ENCODE measurements around the gene NRXN2. TPM values are rescaled to one million over a fixed set of nuclear protein-coding genes. Genes with fewer than 3 reads are reported as not detected.

NRXN2 gene
- total and polyA plus RNA-seq, 4 donors, result 0.17 to 2.8 (median 1.4) TPM

DNA sequence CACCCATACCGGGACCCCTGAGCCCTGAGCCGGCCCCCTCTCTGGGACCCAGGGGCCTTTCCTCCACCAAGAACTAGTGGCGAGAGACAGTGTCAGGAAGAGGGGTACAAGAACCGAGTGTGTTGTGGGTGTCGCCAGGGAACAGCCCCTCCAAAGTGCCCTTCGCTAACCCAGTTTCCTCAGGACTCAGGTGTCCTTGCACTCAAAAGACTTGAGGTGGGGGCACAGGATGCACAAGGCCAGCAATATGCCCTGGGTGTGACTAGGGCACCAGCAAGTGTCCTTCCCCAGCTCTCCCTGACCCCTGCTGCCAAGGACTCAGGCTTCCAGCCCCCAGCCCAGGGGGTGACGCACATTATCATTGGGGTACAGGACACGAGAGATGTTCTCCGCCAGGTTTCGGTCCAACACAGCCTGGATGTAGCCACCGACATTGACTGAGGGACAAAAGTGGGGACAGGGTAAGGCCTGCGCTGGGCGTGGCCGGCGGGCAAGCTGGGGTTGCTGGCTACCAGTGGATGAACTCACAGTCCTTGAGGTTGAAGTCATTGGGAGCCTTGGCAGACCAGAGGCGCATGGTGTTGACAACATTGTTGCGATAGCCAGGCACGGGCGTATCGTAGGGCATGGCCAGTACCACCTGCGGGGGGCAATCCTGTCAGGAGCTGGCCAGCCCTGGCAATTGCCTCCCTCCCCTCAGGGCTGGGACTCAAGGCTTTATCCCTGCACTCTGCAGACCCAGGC lies 32.1 kb upstream of the NRXN2 start:
- no peak for DNase-seq (ENCODE audit: low spot score)
- no peak overlapping the region for H3K9ac ChIP-seq (ENCODE audit: low read depth in 1 of 2, low read length in 2 of 2)
- H3K4me1 ChIP-seq (ENCODE audit: control insufficient read depth in 4 of 4, insufficient read depth in 4 of 4, low read length in 3 of 4), result no peaks in the 10 kb centered on the region
- H3K9me3 ChIP-seq (ENCODE audit: control insufficient read depth in 4 of 4, low read length in 3 of 4), result no peaks in the 10 kb centered on the region
- H3K4me3 ChIP-seq (ENCODE audit: low read depth in 1 of 3, low read length in 3 of 3), result no peak overlapping the region
- H3K36me3 ChIP-seq (ENCODE audit: control insufficient read depth in 4 of 4, insufficient read depth in 3 of 4, low read depth in 1 of 4, low read length in 3 of 4), result no peaks in the 10 kb centered on the region
- H3K27me3 ChIP-seq (ENCODE audit: control insufficient read depth in 4 of 4, insufficient read depth in 4 of 4, low read length in 3 of 4), result no peaks in the 10 kb centered on the region
- WGBS, result 96% methylated on average over 21 of the region's 21 CpGs
- no peak for TF ChIP-seq NR2F2 (IDR thresholded peaks at IDR 0.05)
- TF ChIP-seq, protein P1, sequence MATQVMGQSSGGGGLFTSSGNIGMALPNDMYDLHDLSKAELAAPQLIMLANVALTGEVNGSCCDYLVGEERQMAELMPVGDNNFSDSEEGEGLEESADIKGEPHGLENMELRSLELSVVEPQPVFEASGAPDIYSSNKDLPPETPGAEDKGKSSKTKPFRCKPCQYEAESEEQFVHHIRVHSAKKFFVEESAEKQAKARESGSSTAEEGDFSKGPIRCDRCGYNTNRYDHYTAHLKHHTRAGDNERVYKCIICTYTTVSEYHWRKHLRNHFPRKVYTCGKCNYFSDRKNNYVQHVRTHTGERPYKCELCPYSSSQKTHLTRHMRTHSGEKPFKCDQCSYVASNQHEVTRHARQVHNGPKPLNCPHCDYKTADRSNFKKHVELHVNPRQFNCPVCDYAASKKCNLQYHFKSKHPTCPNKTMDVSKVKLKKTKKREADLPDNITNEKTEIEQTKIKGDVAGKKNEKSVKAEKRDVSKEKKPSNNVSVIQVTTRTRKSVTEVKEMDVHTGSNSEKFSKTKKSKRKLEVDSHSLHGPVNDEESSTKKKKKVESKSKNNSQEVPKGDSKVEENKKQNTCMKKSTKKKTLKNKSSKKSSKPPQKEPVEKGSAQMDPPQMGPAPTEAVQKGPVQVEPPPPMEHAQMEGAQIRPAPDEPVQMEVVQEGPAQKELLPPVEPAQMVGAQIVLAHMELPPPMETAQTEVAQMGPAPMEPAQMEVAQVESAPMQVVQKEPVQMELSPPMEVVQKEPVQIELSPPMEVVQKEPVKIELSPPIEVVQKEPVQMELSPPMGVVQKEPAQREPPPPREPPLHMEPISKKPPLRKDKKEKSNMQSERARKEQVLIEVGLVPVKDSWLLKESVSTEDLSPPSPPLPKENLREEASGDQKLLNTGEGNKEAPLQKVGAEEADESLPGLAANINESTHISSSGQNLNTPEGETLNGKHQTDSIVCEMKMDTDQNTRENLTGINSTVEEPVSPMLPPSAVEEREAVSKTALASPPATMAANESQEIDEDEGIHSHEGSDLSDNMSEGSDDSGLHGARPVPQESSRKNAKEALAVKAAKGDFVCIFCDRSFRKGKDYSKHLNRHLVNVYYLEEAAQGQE (IDR thresholded peaks at IDR 0.05), result no peak
- TF ChIP-seq, protein P2, sequence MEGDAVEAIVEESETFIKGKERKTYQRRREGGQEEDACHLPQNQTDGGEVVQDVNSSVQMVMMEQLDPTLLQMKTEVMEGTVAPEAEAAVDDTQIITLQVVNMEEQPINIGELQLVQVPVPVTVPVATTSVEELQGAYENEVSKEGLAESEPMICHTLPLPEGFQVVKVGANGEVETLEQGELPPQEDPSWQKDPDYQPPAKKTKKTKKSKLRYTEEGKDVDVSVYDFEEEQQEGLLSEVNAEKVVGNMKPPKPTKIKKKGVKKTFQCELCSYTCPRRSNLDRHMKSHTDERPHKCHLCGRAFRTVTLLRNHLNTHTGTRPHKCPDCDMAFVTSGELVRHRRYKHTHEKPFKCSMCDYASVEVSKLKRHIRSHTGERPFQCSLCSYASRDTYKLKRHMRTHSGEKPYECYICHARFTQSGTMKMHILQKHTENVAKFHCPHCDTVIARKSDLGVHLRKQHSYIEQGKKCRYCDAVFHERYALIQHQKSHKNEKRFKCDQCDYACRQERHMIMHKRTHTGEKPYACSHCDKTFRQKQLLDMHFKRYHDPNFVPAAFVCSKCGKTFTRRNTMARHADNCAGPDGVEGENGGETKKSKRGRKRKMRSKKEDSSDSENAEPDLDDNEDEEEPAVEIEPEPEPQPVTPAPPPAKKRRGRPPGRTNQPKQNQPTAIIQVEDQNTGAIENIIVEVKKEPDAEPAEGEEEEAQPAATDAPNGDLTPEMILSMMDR (IDR thresholded peaks at IDR 0.05; ENCODE audit: low read depth, low read length, missing input control), result no peak
- TF ChIP-seq, protein P3, sequence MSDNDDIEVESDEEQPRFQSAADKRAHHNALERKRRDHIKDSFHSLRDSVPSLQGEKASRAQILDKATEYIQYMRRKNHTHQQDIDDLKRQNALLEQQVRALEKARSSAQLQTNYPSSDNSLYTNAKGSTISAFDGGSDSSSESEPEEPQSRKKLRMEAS (IDR thresholded peaks at IDR 0.05), result no peak
- no peak for TF ChIP-seq TAF1 (conservative IDR thresholded peaks at IDR 0.05)
- TF ChIP-seq, protein P4, sequence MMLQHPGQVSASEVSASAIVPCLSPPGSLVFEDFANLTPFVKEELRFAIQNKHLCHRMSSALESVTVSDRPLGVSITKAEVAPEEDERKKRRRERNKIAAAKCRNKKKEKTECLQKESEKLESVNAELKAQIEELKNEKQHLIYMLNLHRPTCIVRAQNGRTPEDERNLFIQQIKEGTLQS (IDR thresholded peaks at IDR 0.05), result no peak
- TF ChIP-seq SP1 (IDR thresholded peaks at IDR 0.05), result no peak
- TF ChIP-seq HNF4G (IDR thresholded peaks at IDR 0.05), result no peak
- TF ChIP-seq, protein P5, sequence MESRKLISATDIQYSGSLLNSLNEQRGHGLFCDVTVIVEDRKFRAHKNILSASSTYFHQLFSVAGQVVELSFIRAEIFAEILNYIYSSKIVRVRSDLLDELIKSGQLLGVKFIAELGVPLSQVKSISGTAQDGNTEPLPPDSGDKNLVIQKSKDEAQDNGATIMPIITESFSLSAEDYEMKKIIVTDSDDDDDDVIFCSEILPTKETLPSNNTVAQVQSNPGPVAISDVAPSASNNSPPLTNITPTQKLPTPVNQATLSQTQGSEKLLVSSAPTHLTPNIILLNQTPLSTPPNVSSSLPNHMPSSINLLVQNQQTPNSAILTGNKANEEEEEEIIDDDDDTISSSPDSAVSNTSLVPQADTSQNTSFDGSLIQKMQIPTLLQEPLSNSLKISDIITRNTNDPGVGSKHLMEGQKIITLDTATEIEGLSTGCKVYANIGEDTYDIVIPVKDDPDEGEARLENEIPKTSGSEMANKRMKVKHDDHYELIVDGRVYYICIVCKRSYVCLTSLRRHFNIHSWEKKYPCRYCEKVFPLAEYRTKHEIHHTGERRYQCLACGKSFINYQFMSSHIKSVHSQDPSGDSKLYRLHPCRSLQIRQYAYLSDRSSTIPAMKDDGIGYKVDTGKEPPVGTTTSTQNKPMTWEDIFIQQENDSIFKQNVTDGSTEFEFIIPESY (IDR thresholded peaks at IDR 0.05), result no peak
- H3K27ac ChIP-seq (ENCODE audit: low read depth in 1 of 2, low read length in 2 of 2), result no peak overlapping the region

DNA sequence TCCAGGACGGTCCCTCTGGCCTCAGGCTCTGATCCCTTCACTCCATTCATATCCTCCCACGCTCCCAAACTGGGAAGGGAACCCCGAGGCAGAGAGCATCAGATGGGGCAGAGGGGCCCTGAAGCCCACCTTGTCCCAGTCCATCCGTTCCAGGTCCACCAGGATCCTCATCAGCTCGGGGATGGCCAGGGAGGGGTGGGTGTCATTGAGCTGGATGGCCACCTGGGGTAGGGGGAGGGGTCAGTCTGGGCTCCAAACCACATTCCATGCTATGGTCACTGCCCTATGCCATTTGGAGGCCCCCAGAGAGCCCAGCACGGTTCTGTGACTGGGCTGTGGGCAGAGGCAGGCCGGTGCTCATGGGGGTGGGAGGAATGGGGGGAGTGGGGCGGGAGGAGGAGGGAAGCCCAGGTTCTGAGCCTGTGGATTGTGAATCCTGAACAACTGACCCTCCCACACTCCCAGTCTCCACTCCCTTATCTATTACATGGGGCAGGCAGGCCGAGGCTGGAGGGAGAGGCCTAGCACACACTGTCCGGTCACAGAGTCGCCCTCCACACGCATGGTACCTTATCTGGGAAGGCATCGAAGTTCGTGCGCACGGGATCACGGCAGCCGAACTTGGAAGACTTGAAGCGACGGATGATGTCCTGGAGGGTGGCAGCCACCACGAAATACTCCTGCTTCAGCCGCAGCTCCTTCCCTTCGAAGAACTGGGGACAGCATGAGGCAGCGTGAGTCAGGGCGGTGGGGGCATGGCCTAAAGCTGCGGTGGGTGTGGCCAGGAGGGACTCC lies 31.3 kb upstream of the NRXN2 start:
- no peak overlapping the region for H3K9ac ChIP-seq (ENCODE audit: low read depth in 1 of 2, low read length in 2 of 2)

More for the DNA sequence above, 31.3 kb upstream of the NRXN2 start:
- TF ChIP-seq FOXA2 (IDR thresholded peaks at IDR 0.05) (no peak), RXRA (IDR thresholded peaks at IDR 0.05) (no peak), YY1 (IDR thresholded peaks at IDR 0.05) (no peak), HNF4A (conservative IDR thresholded peaks at IDR 0.05) (no peak), TAF1 (conservative IDR thresholded peaks at IDR 0.05) (no peak), GABPA (IDR thresholded peaks at IDR 0.05 in 1 of 2, conservative IDR thresholded peaks at IDR 0.05 in 1 of 2) (no peak), JUND (IDR thresholded peaks at IDR 0.05) (no peak), EGR1 (IDR thresholded peaks at IDR 0.05; ENCODE audit: low read depth in 2 of 2) (no peak), SP1 (IDR thresholded peaks at IDR 0.05) (no peak), HNF4G (IDR thresholded peaks at IDR 0.05) (no peak)
- TF ChIP-seq, protein P5 (IDR thresholded peaks at IDR 0.05), result no peak
- TF ChIP-seq, protein P4 (IDR thresholded peaks at IDR 0.05), result no peak
- TF ChIP-seq, protein P3 (IDR thresholded peaks at IDR 0.05), result no peak
- DNase-seq (ENCODE audit: low spot score), result no peak
- no peaks in the 10 kb centered on the region for H3K27me3 ChIP-seq (ENCODE audit: control insufficient read depth in 4 of 4, insufficient read depth in 4 of 4, low read length in 3 of 4)
- H3K36me3 ChIP-seq (ENCODE audit: control insufficient read depth in 4 of 4, insufficient read depth in 3 of 4, low read depth in 1 of 4, low read length in 3 of 4), result no peaks in the 10 kb centered on the region
- 91% methylated on average over 26 of the region's 26 CpGs for WGBS
- no peak overlapping the region for H3K27ac ChIP-seq (ENCODE audit: low read depth in 1 of 2, low read length in 2 of 2)
- H3K4me1 ChIP-seq (ENCODE audit: control insufficient read depth in 4 of 4, insufficient read depth in 4 of 4, low read length in 3 of 4), result no peaks in the 10 kb centered on the region
- H3K9me3 ChIP-seq (ENCODE audit: control insufficient read depth in 4 of 4, low read length in 3 of 4), result no peaks in the 10 kb centered on the region
- no peak overlapping the region for H3K4me3 ChIP-seq (ENCODE audit: low read depth in 1 of 3, low read length in 3 of 3)

Measured in liver (tissue), 9 donors.